Fibroblast of lung (primary cell): ENCODE data around the gene TMEM163.

Experiments used
- EZH2 ChIP-seq: IDR thresholded peaks from 2 replicates; pipeline ENCODE4 v1.5.1; 2012; ENCODE audit warnings: low read length, control low read depth, mild to moderate bottlenecking; ENCODE audit errors: missing control alignments
- TF ChIP-seq, protein P1 (sequence below), 2 donors: IDR thresholded peaks in 1 of 2; conservative IDR thresholded peaks in 1 of 2; 1 replicate in 1 of 2; 2 replicates in 1 of 2; pipeline ENCODE4 v1.5.1; 2011 to 2012; ENCODE audit warnings: low read length in 2 of 2, control low read depth in 1 of 2, inconsistent platforms in 1 of 2, low read depth in 1 of 2, mild to moderate bottlenecking in 1 of 2

DNA sequence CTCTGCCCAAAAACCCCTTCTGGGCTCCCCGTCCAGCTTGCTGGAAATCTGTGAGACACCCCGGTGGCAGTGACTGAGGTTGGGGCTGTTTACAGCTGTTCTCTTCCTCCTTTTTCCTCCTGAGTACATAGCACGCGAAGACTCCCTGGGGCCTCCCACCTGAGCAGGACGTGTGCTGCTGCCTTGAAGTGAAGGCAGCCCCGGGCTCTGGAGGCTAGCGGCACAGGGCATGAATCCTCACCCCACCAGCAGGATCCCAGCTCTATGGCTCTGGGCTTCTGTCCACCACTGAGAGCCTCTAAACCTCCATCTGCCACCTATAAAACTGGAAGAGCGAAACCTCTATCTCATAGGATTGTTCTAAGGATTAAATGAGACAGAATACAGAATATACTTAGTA, 182.5 kb downstream of the TMEM163 start:
- TF ChIP-seq EZH2: no peak
- TF ChIP-seq, protein P1, sequence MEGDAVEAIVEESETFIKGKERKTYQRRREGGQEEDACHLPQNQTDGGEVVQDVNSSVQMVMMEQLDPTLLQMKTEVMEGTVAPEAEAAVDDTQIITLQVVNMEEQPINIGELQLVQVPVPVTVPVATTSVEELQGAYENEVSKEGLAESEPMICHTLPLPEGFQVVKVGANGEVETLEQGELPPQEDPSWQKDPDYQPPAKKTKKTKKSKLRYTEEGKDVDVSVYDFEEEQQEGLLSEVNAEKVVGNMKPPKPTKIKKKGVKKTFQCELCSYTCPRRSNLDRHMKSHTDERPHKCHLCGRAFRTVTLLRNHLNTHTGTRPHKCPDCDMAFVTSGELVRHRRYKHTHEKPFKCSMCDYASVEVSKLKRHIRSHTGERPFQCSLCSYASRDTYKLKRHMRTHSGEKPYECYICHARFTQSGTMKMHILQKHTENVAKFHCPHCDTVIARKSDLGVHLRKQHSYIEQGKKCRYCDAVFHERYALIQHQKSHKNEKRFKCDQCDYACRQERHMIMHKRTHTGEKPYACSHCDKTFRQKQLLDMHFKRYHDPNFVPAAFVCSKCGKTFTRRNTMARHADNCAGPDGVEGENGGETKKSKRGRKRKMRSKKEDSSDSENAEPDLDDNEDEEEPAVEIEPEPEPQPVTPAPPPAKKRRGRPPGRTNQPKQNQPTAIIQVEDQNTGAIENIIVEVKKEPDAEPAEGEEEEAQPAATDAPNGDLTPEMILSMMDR (conservative IDR thresholded peaks at IDR 0.05 in 1 of 2, IDR thresholded peaks at IDR 0.05 in 1 of 2; ENCODE audit: low read depth in 1 of 2, low read length in 2 of 2): no peak
